Panc1 (cell line): ENCODE measurements around the gene PLEKHF1. TPM values are rescaled to one million over a fixed set of nuclear protein-coding genes. Genes with fewer than 3 reads are reported as not detected.
"Not testable (repeated sequence)": the region's sequence is repeated elsewhere in the genome, so short reads cannot be mapped to it uniquely, and the experiment has no call there.

Experiments used
- ATAC-seq: fragments of 200-7000 bp; cut with Tn5 transposase; 2 replicates; pipeline ENCODE4 v1.9.1; 2020; ENCODE audit warnings: mild to moderate bottlenecking, moderate library complexity
- BruUV-seq: library from RNA; stranded (reverse); fragments of 400-500 nt; replicated peaks from 2 replicates; lab custom pipeline; 2021; lab: Mats Ljungman, UMichigan
- CTCF ChIA-PET: fragments of 300-600 bp; sonication (Branson Sonifier 250); formaldehyde crosslinking; loops from one replicate; lab custom pipeline; 2022; ENCODE audit warnings: antibody characterized with exemption; lab: Charles Lee
- POLR2A ChIA-PET: fragments of 300-600 bp; sonication (Branson Sonifier 250); formaldehyde crosslinking; loops from one replicate; lab custom pipeline; 2022; ENCODE audit warnings: antibody characterized with exemption; lab: Charles Lee
- DNase-seq: peaks from one replicate; pipeline ENCODE4 v3.0.0-alpha.2; 2010; ENCODE audit warnings: low read depth, low spot score
- H3K27ac ChIP-seq: 2 replicates; pipeline ENCODE4 v1.5.1; 2011; ENCODE audit warnings: mild to moderate bottlenecking, low read length, inconsistent platforms
- H3K27me3 ChIP-seq: fragments of 200-500 bp; sonication (Bioruptor generic); 2 replicates; pipeline ENCODE4 v1.6.0; 2014; ENCODE audit warnings: low read length, inconsistent platforms; ENCODE audit not compliant: control insufficient read depth, insufficient read depth
- H3K36me3 ChIP-seq: fragments of 200-500 bp; sonication (Bioruptor generic); 2 replicates; pipeline ENCODE4 v1.5.1; 2014; ENCODE audit warnings: inconsistent platforms, mild to moderate bottlenecking, low read length, moderate library complexity; ENCODE audit not compliant: control insufficient read depth, insufficient read depth
- H3K4me1 ChIP-seq: 2 replicates; pipeline ENCODE4 v1.5.1; 2011; ENCODE audit warnings: inconsistent platforms, mild to moderate bottlenecking, low read length, moderate library complexity; ENCODE audit not compliant: control insufficient read depth, insufficient read depth
- H3K4me3 ChIP-seq, 2 experiments: 2 replicates each; pipeline ENCODE4 v1.5.1; 2011 to 2012; ENCODE audit warnings: low read depth in 2 of 2, low read length in 2 of 2, mild to moderate bottlenecking in 2 of 2, inconsistent platforms in 1 of 2, moderate library complexity in 1 of 2
- H3K9me3 ChIP-seq: fragments of 200-500 bp; sonication (Bioruptor generic); 2 replicates; pipeline ENCODE4 v1.5.1; 2014; ENCODE audit warnings: low read depth, mild to moderate bottlenecking, inconsistent platforms, low read length, moderate library complexity; ENCODE audit not compliant: control insufficient read depth, insufficient read depth
- POLR2AphosphoS5 ChIP-seq: IDR thresholded peaks from 2 replicates; pipeline ENCODE4 v1.6.1; 2012; ENCODE audit warnings: mild to moderate bottlenecking, low read depth, low read length, moderate library complexity
- SIN3A ChIP-seq: IDR thresholded peaks from 2 replicates; pipeline ENCODE4 v1.6.1; 2012; ENCODE audit warnings: low read depth, mild to moderate bottlenecking, low read length, moderate library complexity, borderline replicate concordance; ENCODE audit not compliant: insufficient read depth
- TCF7L2 ChIP-seq: IDR thresholded peaks from 2 replicates; pipeline ENCODE4 v1.6.1; 2011; ENCODE audit warnings: mild to moderate bottlenecking, low read depth, low read length, inconsistent platforms
- in situ Hi-C: cut with HindIII; loops from 2 replicates; pipeline ENCODE4 v1.10.0; 2016; ENCODE audit warnings: low sequenced_read_pairs, low pct_unique_long_range_greater_than_20kb
- intact Hi-C: fragments of 100-400 bp; cut with micrococcal nuclease; formaldehyde crosslinking; loops from one replicate; pipeline ENCODE4 v1.10.0; 2022; ENCODE audit not compliant: unreplicated experiment
- total RNA-seq: library from RNA; stranded (reverse); gene quantifications from one replicate; pipeline ENCODE4 v1.2.1, GENCODE V29; 2021; ENCODE audit not compliant: unreplicated experiment
- TF ChIP-seq, protein P1 (sequence below): fragments of 450-650 bp; IDR thresholded peaks from 2 replicates; pipeline ENCODE4 v1.5.1; 2017; ENCODE audit warnings: mild to moderate bottlenecking
- TF ChIP-seq, protein P2 (sequence below), 2 experiments: IDR thresholded peaks; 2 replicates each; pipeline ENCODE4 v1.6.1; 2011 to 2012; ENCODE audit warnings: low read depth in 2 of 2, control low read depth in 1 of 2, low read length in 1 of 2, mild to moderate bottlenecking in 1 of 2, moderate library complexity in 1 of 2; ENCODE audit not compliant: insufficient read depth in 1 of 2

The PLEKHF1 gene
- total RNA-seq, 1 experiment from 2014 or later: 22.4 TPM

DNA sequence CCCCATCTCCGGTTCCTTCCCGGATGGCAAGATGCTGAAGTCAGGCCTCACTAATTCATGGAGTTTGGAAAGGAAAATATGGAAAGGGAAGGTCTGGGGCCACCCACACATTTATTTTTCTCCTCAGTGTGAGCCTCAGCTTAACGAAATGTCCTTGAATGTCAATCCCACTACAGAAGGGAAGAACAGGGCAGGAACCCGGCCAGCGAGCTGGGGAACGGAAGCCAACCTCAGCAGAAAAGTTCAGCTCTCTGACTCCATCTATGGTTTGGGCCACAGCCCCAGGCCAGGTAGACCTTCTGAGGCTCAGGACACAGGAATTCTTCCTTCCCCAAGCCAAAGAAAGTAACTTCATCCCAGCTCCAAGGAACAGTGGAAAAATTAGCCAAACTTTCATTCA, 41.4 kb downstream of the PLEKHF1 start:
- H3K4me3 ChIP-seq: no peak overlapping the region
- intact Hi-C loops (no loop called here), in situ Hi-C loops (no loop called here)
- no peaks in the 10 kb centered on the region for H3K9me3 ChIP-seq
- H3K27me3 ChIP-seq: no peaks in the 10 kb centered on the region
- ATAC-seq (no peak), DNase-seq (no peak)
- ChIA-PET CTCF (no interaction called here), POLR2A (no interaction called here)
- no peaks in the 10 kb centered on the region for H3K4me1 ChIP-seq
- BruUV-seq: no TSS peak
- H3K27ac ChIP-seq: no peak overlapping the region
- no peaks in the 10 kb centered on the region for H3K36me3 ChIP-seq
- TF ChIP-seq, protein P1, sequence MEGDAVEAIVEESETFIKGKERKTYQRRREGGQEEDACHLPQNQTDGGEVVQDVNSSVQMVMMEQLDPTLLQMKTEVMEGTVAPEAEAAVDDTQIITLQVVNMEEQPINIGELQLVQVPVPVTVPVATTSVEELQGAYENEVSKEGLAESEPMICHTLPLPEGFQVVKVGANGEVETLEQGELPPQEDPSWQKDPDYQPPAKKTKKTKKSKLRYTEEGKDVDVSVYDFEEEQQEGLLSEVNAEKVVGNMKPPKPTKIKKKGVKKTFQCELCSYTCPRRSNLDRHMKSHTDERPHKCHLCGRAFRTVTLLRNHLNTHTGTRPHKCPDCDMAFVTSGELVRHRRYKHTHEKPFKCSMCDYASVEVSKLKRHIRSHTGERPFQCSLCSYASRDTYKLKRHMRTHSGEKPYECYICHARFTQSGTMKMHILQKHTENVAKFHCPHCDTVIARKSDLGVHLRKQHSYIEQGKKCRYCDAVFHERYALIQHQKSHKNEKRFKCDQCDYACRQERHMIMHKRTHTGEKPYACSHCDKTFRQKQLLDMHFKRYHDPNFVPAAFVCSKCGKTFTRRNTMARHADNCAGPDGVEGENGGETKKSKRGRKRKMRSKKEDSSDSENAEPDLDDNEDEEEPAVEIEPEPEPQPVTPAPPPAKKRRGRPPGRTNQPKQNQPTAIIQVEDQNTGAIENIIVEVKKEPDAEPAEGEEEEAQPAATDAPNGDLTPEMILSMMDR: no peak
- TF ChIP-seq POLR2AphosphoS5: no peak
- TF ChIP-seq SIN3A: no peak
- TF ChIP-seq TCF7L2: no peak
- TF ChIP-seq, protein P2, sequence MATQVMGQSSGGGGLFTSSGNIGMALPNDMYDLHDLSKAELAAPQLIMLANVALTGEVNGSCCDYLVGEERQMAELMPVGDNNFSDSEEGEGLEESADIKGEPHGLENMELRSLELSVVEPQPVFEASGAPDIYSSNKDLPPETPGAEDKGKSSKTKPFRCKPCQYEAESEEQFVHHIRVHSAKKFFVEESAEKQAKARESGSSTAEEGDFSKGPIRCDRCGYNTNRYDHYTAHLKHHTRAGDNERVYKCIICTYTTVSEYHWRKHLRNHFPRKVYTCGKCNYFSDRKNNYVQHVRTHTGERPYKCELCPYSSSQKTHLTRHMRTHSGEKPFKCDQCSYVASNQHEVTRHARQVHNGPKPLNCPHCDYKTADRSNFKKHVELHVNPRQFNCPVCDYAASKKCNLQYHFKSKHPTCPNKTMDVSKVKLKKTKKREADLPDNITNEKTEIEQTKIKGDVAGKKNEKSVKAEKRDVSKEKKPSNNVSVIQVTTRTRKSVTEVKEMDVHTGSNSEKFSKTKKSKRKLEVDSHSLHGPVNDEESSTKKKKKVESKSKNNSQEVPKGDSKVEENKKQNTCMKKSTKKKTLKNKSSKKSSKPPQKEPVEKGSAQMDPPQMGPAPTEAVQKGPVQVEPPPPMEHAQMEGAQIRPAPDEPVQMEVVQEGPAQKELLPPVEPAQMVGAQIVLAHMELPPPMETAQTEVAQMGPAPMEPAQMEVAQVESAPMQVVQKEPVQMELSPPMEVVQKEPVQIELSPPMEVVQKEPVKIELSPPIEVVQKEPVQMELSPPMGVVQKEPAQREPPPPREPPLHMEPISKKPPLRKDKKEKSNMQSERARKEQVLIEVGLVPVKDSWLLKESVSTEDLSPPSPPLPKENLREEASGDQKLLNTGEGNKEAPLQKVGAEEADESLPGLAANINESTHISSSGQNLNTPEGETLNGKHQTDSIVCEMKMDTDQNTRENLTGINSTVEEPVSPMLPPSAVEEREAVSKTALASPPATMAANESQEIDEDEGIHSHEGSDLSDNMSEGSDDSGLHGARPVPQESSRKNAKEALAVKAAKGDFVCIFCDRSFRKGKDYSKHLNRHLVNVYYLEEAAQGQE (IDR thresholded peaks at IDR 0.05; ENCODE audit: insufficient read depth in 1 of 2, low read depth in 2 of 2, low read length in 1 of 2): no peak

DNA sequence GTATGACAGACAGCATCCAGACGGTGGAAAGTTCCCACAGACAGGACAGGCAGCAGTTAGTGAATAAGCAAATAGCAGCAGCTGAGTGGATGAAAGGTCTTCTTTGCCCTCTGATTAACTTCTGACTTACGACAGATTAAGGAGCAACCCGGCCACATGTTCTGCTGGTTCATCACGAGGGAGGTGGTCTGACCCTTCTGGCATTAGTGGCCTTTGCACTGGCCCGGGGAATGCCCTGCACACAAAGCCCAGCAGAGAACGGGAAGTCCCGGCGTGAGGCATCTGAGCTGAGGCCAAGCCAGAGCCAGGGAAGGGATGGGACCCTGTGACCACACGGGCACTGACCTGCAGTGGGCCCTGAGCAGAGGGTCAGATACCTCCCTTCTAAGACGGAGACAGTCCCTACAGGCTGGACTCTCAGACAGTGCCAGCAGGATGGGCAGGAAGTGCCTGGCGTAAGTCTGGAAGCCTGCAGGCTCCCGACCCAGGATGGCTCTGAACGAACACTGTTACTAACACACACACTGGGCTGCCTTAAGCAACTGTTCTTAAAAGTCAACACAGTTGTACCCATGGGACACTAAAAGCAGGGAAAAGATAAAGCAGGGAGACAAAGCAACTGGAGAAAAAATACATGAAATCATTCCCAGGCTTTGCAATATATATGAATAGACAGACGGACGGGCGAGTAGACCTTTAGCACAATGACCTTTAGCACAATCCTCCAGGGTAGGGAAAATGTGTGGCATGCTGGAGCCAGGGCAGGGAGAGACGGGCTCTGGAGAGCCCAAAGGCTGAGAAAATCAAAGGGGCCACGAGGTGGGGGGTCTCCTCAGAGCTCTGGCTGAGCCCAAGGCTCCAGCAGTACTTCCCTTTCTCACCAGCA, 43.5 kb downstream of the PLEKHF1 start:
- ChIA-PET CTCF (interaction anchor here (0.7 kb wide), 1 partner anchor 15 kb away, joined by 5 read pairs; no protein-coding TSS in a partner anchor), POLR2A (no interaction called here)
- BruUV-seq: no TSS peak
- H3K4me1 ChIP-seq: 0 out of 2 replicates have a peak, but pooled peaks cover 8% of the 10 kb centered on the region
- ATAC-seq (peak; percentile 33; the same call in 1 of the 2 replicates), DNase-seq (no peak)
- no peaks in the 10 kb centered on the region for H3K9me3 ChIP-seq
- no peaks in the 10 kb centered on the region for H3K27me3 ChIP-seq
- TF ChIP-seq, protein P2 (IDR thresholded peaks at IDR 0.05; ENCODE audit: insufficient read depth in 1 of 2, low read depth in 2 of 2, low read length in 1 of 2): no peak
- TF ChIP-seq POLR2AphosphoS5 (no peak), TCF7L2 (no peak), SIN3A (no peak)
- TF ChIP-seq, protein P1: no peak
- no peaks in the 10 kb centered on the region for H3K36me3 ChIP-seq
- in situ Hi-C loops: no loop called here
- H3K4me3 ChIP-seq: no peak overlapping the region
- intact Hi-C loops: no loop called here
- no peak overlapping the region for H3K27ac ChIP-seq

DNA sequence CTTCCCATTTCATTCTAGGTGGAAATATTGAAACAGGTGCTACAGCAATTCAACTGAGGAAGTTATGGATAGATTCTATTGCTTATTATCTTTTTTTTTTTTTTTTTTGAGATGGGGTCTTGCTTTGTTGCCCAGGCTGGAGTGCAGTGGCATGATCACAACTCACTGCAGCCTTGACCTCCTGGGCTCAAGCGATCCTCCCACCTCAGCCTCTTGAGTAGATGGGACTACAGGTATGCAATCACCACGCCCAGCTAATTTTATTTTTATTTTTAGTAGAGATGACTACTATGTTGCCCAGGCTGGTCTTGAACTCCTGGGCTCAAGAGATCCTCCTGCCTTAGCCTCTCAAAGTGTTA, 44.2 kb downstream of the PLEKHF1 start:
- H3K4me1 ChIP-seq, DNase-seq, H3K4me3 ChIP-seq, H3K27me3 ChIP-seq, H3K9me3 ChIP-seq, ATAC-seq, H3K27ac ChIP-seq, H3K36me3 ChIP-seq, POLR2A ChIA-PET, intact Hi-C loops, in situ Hi-C loops, BruUV-seq: not testable (repeated sequence)
- CTCF ChIA-PET: interaction anchor here (0.7 kb wide), 1 partner anchor 15 kb away, joined by 5 read pairs; no protein-coding TSS in a partner anchor
